Cardiac muscle cell (in vitro differentiated cells and primary cell): ENCODE results near the gene SLC66A2. TPM values are rescaled to one million over a fixed set of nuclear protein-coding genes. Genes with fewer than 3 reads are reported as not detected.

Experiments
- DNase-seq, 2 donors: peaks; one replicate each; pipeline versions ENCODE4 v3.0.0 to v3.0.0-alpha.2; 2010 to 2017; ENCODE audit warnings: low read depth in 1 of 2, low spot score in 1 of 2
- H3K27ac ChIP-seq: fragments of 200-600 bp; sonication (generic); 2 replicates; pipeline ENCODE4 v1.5.1; 2016
- H3K27me3 ChIP-seq: fragments of 200-600 bp; sonication (generic); 2 replicates; pipeline ENCODE4 v1.6.0; 2016; ENCODE audit warnings: control low read depth
- H3K36me3 ChIP-seq: fragments of 200-600 bp; sonication (generic); 2 replicates; pipeline ENCODE4 v1.5.1; 2016; ENCODE audit warnings: control low read depth
- H3K4me1 ChIP-seq: fragments of 200-600 bp; sonication (generic); 2 replicates; pipeline ENCODE4 v1.8.1; 2017; ENCODE audit warnings: low read depth, mild to moderate bottlenecking, mixed run types
- H3K4me3 ChIP-seq: fragments of 200-600 bp; sonication (generic); 2 replicates; pipeline ENCODE4 v1.5.1; 2016; ENCODE audit warnings: mild to moderate bottlenecking
- H3K9me3 ChIP-seq: fragments of 200-600 bp; sonication (generic); 2 replicates; pipeline ENCODE4 v1.5.1; 2017; ENCODE audit warnings: low read depth, mild to moderate bottlenecking, control low read depth
- CTCF ChIP-seq: IDR thresholded peaks from 2 replicates; pipeline ENCODE4 v1.5.1; 2012; ENCODE audit warnings: low read depth, mild to moderate bottlenecking, low read length
- polyA plus RNA-seq: library from polyadenylated mRNA; unstranded; fragments of >200 nt; fragmentation: Nextera tagmentation; extraction: Ambion mirVana; gene quantifications from 2 replicates; pipeline ENCODE4 v1.2.1, GENCODE V29; 2016
- total RNA-seq: library from RNA; depleted of rRNA; stranded (reverse); fragments of >200 nt; gene quantifications from 2 replicates; pipeline ENCODE4 v1.2.3, GENCODE V29; 2016

The SLC66A2 gene
- total and polyA plus RNA-seq, 2 experiments from 2014 or later, result 36.4 to 43.9 TPM

GRCh38 chr18:79970419-79971133 is 19.1 kb upstream of the SLC66A2 start:
- H3K4me1 ChIP-seq, result no peaks in the 10 kb centered on the region
- no peak for DNase-seq
- H3K9me3 ChIP-seq, result no peaks in the 10 kb centered on the region
- H3K4me3 ChIP-seq, result no peak overlapping the region
- H3K27me3 ChIP-seq, result no peaks in the 10 kb centered on the region
- H3K36me3 ChIP-seq, result peaks cover 19% of the 10 kb centered on the region
- TF ChIP-seq CTCF, result no peak
- H3K27ac ChIP-seq, result no peak overlapping the region

GRCh38 chr18:79965119-79965902 is 13.9 kb upstream of the SLC66A2 start:
- Histone ChIP-seq H3K4me3 (peak overlapping the region; percentile 37), H3K27me3 (peaks cover 10% of the 10 kb centered on the region), H3K36me3 (no peaks in the 10 kb centered on the region), H3K27ac (no peak overlapping the region), H3K9me3 (no peaks in the 10 kb centered on the region), H3K4me1 (no peaks in the 10 kb centered on the region)
- no peak for TF ChIP-seq CTCF
- peak in 1 of 2 donors; percentile 90 for DNase-seq

- peaks cover 10% of the 10 kb centered on the region for H3K27me3 ChIP-seq
- H3K27ac ChIP-seq, result no peak within 1 kb of the TSS
Observed at GRCh38 chr18:79964330-79965118, 13.1 kb upstream of the SLC66A2 start, which contains the start of gene HSBP1L1. TSS of gene HSBP1L1 (plus strand) at chr18:79964643. CDS start at chr18:79964736, 93 bp downstream.

GRCh38 chr18:79963658-79964329 is 12.3 kb upstream of the SLC66A2 start:
- no peaks in the 10 kb centered on the region for H3K36me3 ChIP-seq
- H3K4me3 ChIP-seq, result peak overlapping the region; percentile 37
- no peak overlapping the region for H3K27ac ChIP-seq
- DNase-seq, result no peak
- no peak for TF ChIP-seq CTCF
- H3K9me3 ChIP-seq, result no peaks in the 10 kb centered on the region
- H3K27me3 ChIP-seq, result peaks cover 10% of the 10 kb centered on the region
- H3K4me1 ChIP-seq, result no peaks in the 10 kb centered on the region

More at GRCh38 chr18:79964330-79965118, 13.1 kb upstream of the SLC66A2 start, which contains the start of gene HSBP1L1:
- peak; percentile 54 to 88 for DNase-seq
- no peak for TF ChIP-seq CTCF
- Histone ChIP-seq H3K36me3 (no peaks in the 10 kb centered on the region), H3K4me1 (no peaks in the 10 kb centered on the region), H3K4me3 (peak within 1 kb of the TSS; percentile 37), H3K9me3 (no peaks in the 10 kb centered on the region)
